ENCODE data around the gene GTF3C2. TPM values are rescaled to one million over a fixed set of nuclear protein-coding genes. Genes with fewer than 3 reads are reported as not detected.

GTF3C2 gene
- total RNA-seq, 2 experiments from 2014 or later: 49.0 to 49.1 TPM

DNA sequence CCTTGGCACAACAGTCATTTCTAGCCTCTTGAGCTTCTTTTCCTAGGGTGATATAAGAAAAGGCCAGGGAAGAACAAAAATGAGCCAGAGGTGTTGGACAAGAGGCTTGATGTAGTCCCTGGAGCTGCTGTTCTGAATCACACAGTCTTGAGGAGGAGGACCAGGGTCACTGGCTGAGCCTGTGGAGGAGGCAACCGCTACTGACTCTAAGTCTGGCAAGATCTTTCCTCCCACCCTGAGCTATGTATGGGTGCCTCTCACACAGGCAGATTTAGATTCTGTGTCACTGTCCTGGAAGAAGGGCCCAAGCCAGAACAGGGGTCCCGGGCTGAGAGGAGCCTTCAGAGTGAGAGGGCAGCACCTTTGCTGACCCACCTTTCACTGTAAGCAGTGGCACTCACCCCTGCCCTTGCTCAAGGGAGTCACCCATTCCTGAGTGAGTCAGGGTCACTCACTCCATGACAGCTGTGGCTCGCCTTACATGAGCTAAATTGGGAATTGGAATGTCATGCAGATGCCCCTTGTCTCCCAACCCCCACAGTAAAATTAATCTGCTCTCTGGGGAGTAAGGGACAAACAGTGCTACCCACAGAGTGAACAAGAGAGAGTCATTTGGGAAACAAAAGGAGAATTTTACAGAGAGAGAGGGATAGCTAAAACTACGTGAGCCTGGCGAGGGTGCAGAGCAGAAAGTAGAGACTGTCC, 74.6 kb downstream of the GTF3C2 start, which contains the start of gene TRIM54:
Gene TRIM54 (plus strand): TSS at position 575 of the 705 bp plus-strand sequence. CDS start 303 bp downstream, outside the sequence.
- no peaks in the 10 kb centered on the region for H3K36me3 Mint-ChIP-seq (ENCODE audit: low read depth)
- POLR2A ChIA-PET: interaction anchor here (0.8 to 1.7 kb wide), 3 partner anchors 18 to 65 kb away, joined by 4 to 5 read pairs (median 4); partner anchors contain the start of gene CAD
- CTCF ChIA-PET: interaction anchor here (0.7 to 5.9 kb wide), 11 partner anchors 9 to 320 kb away, joined by 3 to 75 read pairs (median 6); partner anchors contain the start of genes ABHD1, MPV17, PREB and SLC30A3
- no peaks in the 10 kb centered on the region for H3K9me3 Mint-ChIP-seq
- H3K27ac Mint-ChIP-seq: no peak within 1 kb of the TSS
- no peak for DNase-seq
- no peak within 1 kb of the TSS for H3K4me3 Mint-ChIP-seq
- peaks cover 54% of the 10 kb centered on the region for H3K27me3 Mint-ChIP-seq
- peaks cover 13% of the 10 kb centered on the region for H3K4me1 Mint-ChIP-seq

DNA sequence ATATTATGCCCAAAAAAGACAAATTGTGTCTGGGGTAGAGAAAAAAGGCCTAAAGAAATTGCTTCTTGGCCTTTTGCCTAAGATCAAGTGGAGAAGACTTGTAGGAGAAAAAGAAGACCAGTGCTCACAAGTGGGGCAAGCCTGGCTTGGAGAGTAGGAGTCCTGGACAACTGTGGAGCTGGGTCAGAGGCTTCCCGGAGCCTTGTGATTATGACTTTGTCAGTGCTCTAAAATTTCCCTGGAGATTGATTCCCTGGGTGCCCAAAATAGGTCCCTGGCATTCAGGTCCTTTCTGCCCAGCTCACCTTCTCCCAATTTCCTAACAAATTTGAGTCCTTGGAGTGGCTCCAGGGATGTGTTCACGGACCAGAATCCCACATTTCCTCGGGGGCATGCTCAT, 75.1 kb downstream of the GTF3C2 start:
- DNase-seq: no peak
- CTCF ChIA-PET: interaction anchor here (0.7 to 5.9 kb wide), 12 partner anchors 9 to 319 kb away, joined by 3 to 75 read pairs (median 6); partner anchors contain the start of genes ABHD1, MPV17, PREB and SLC30A3
- Mint-ChIP-seq H3K4me1 (peaks cover 13% of the 10 kb centered on the region), H3K36me3 (ENCODE audit: low read depth) (no peaks in the 10 kb centered on the region), H3K9me3 (no peaks in the 10 kb centered on the region), H3K27me3 (peaks cover 50% of the 10 kb centered on the region), H3K27ac (no peak overlapping the region), H3K4me3 (no peak overlapping the region)
- POLR2A ChIA-PET: interaction anchor here (0.8 to 1.0 kb wide), 2 partner anchors 32 to 65 kb away, joined by 4 to 5 read pairs; partner anchors contain the start of gene CAD

DNA sequence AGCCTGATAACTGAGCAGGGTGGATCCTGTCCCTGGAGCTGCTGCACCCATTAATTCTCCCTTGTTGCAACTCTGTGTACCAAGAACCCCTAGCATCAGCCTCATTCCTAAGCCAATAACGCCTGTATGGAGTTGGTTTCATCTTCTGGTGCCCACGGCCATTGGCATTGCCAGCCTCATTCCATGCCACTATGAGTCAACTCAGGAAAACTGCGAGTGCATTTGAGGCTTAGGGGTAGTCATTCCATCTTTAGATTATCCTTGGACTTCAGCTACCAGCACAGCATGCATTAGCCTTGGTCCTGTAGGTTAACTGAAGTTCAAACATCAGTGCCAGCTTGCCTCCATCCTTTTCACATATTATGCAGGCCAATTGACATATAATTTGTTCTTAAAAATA, 75.7 kb downstream of the GTF3C2 start:
- Mint-ChIP-seq H3K36me3 (ENCODE audit: low read depth) (no peaks in the 10 kb centered on the region), H3K9me3 (no peaks in the 10 kb centered on the region)
- CTCF ChIA-PET: interaction anchor here (1.0 to 5.9 kb wide), 14 partner anchors 9 to 319 kb away, joined by 3 to 75 read pairs (median 8); partner anchors contain the start of genes PREB and SLC30A3

DNA sequence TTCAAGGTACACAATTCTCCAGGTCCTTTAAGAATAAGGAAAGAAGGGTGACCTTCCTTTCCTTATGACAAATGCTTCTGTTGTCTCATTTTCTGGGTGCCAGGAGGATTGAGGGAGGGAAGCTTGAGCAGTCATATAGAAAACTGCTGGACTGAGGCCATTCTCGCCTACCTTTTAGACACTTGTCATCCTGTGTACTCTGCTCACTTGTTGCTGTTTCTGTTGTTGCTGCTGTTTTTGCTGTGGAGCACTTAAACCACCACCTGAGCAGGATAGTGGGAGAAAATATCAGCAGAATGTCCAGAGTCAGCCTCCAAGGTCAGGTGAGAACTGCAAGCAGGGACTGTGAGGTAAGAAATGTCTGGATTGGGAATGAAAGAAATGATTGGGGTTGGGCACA, 78.6 kb downstream of the GTF3C2 start:
- no peak for DNase-seq
- Mint-ChIP-seq H3K4me1 (peaks cover 15% of the 10 kb centered on the region), H3K4me3 (no peak overlapping the region), H3K27me3 (peaks cover 35% of the 10 kb centered on the region), H3K9me3 (no peaks in the 10 kb centered on the region), H3K36me3 (ENCODE audit: low read depth) (no peaks in the 10 kb centered on the region), H3K27ac (no peak overlapping the region)
- POLR2A ChIA-PET: interaction anchor here (1.2 kb wide), 1 partner anchor 13 kb away, joined by 3 read pairs; no protein-coding TSS in a partner anchor
- CTCF ChIA-PET: interaction anchor here (1.1 to 5.9 kb wide), 6 partner anchors 25 to 405 kb away, joined by 3 to 75 read pairs (median 6); no protein-coding TSS in a partner anchor

More for the DNA sequence above, 75.7 kb downstream of the GTF3C2 start:
- H3K4me1 Mint-ChIP-seq: peaks cover 13% of the 10 kb centered on the region
- POLR2A ChIA-PET: interaction anchor here (1.0 to 1.3 kb wide), 2 partner anchors 32 to 185 kb away, joined by 3 to 5 read pairs; no protein-coding TSS in a partner anchor
- peaks cover 46% of the 10 kb centered on the region for H3K27me3 Mint-ChIP-seq
- H3K27ac Mint-ChIP-seq: no peak overlapping the region
- no peak for DNase-seq
- H3K4me3 Mint-ChIP-seq: no peak overlapping the region

Other genes with a start within 250 kb of the GTF3C2 start
- gene CGREF1, start 237.6 kb downstream of the GTF3C2 start, total RNA-seq: 1 to 10 TPM in 1 of 2 experiments, under 1 TPM in 1; 0.75 to 1.2 TPM
- under 1 TPM; 0.13 to 0.20 TPM for gene ABHD1, start 232.9 kb downstream of the GTF3C2 start, total RNA-seq
- gene PREB, start 222.1 kb downstream of the GTF3C2 start, total RNA-seq: 10 to 100 TPM; 67.4 to 72.7 TPM
- gene PRR30, start 217.4 kb downstream of the GTF3C2 start, total RNA-seq: not detected
- gene TCF23, start 207.8 kb downstream of the GTF3C2 start, total RNA-seq: not detected
- 10 to 100 TPM; 94.9 to 97.8 TPM for gene ATRAID, start 144.7 kb downstream of the GTF3C2 start, total RNA-seq
- gene SLC5A6, start 144.5 kb downstream of the GTF3C2 start, total RNA-seq: 10 to 100 TPM; 20.8 to 23.6 TPM
- 10 to 100 TPM; 39.7 TPM for gene CAD, start 139.4 kb downstream of the GTF3C2 start, total RNA-seq
- gene SLC30A3, start 93.7 kb downstream of the GTF3C2 start, total RNA-seq: under 1 TPM; 0.45 TPM
- gene DNAJC5G, start 81.3 kb downstream of the GTF3C2 start, total RNA-seq: not detected
- gene TRIM54, start 74.3 kb downstream of the GTF3C2 start, total RNA-seq: under 1 TPM in 1 of 2 experiments, not detected in 1; 0.13 TPM
- 1 to 10 TPM; 2.2 to 3.0 TPM for gene UCN, start 48.3 kb downstream of the GTF3C2 start, total RNA-seq
- gene MPV17, start 33.7 kb downstream of the GTF3C2 start, total RNA-seq: 10 to 100 TPM; 83.3 to 83.9 TPM
- gene EIF2B4, start 13.6 kb upstream of the GTF3C2 start, total RNA-seq: 10 to 100 TPM; 34.1 to 36.9 TPM
- 100 to 1,000 TPM; 116 to 123 TPM for gene SNX17, start 13.9 kb upstream of the GTF3C2 start, total RNA-seq
- gene ZNF513, start 24.0 kb upstream of the GTF3C2 start, total RNA-seq: 10 to 100 TPM; 15.6 to 16.7 TPM
- gene PPM1G, start 52.8 kb upstream of the GTF3C2 start, total RNA-seq: 100 to 1,000 TPM; 119 to 122 TPM
- 100 to 1,000 TPM; 103 to 104 TPM for gene NRBP1, start 71.9 kb upstream of the GTF3C2 start, total RNA-seq
- gene KRTCAP3, start 85.6 kb upstream of the GTF3C2 start, total RNA-seq: 10 to 100 TPM in 1 of 2 experiments, 1 to 10 TPM in 1; 7.5 to 10.1 TPM
- 1 to 10 TPM; 7.9 to 9.9 TPM for gene IFT172, start 133.0 kb upstream of the GTF3C2 start, total RNA-seq
- gene FNDC4, start 138.4 kb upstream of the GTF3C2 start, total RNA-seq: not detected
- not detected for gene GCKR, start 140.1 kb upstream of the GTF3C2 start, total RNA-seq
- 10 to 100 TPM; 31.4 to 34.0 TPM for gene ZNF512, start 226.3 kb upstream of the GTF3C2 start, total RNA-seq